ENCODE results near the gene MERTK. TPM values are rescaled to one million over a fixed set of nuclear protein-coding genes. Genes with fewer than 3 reads are reported as not detected.

The MERTK gene
- total and polyA plus RNA-seq, 10 of the 15 experiments (the other 5 are each of a cell fraction or from before 2014, with no cell fraction given) = 0.13 to 30.6 (median 0.50) TPM

DNA sequence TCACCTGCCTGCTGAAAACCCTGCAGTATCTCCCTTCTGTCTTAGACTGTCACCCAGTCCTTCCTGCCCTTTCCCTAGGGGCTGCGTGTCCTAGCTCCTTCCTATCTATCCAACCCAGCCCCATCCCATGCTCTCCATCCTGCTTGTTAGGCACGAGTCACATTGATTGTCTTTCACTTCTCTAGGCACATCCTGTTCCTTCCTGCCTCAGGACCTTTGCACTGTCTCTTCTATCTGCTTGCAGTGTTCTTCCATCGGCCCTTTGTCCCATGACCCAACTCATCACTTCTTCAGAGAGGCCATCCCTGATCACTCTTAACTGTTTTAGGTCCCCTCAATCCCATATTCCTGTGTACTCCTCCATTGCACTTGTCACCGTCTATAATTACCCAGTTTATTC, 50.4 kb downstream of the MERTK start:
- CTCF ChIA-PET = no interaction called here

GRCh38 chr2:111950236-111950635, 51.8 kb downstream of the MERTK start:
- no peaks in the 10 kb centered on the region for H3K4me1 ChIP-seq (ENCODE audit: control insufficient read depth, insufficient read depth, low read length)
- ChIA-PET SMC1A (ENCODE audit: uncharacterized antibody, unreplicated experiment) (interaction anchor here (1.0 to 1.6 kb wide), 2 partner anchors 43 to 49 kb away, joined by 3 to 4 read pairs; no protein-coding TSS in a partner anchor), CTCF (no interaction called here), POLR2A (no interaction called here), RAD21 (ENCODE audit: unreplicated experiment) (no interaction called here)
- no peaks in the 10 kb centered on the region for H3K36me3 ChIP-seq (ENCODE audit: control insufficient read depth in 2 of 2, insufficient read depth in 2 of 2, low read length in 1 of 2)
- in situ Hi-C loops (cut with MboI) = no loop called here
- FAIRE-seq = no peak
- no TSS peak for BruUV-seq (replicated peaks)
- H3K4me2 ChIP-seq (ENCODE audit: control insufficient read depth, insufficient read depth) = no peak overlapping the region
- no peaks in the 10 kb centered on the region; a peak in 1 of 4 replicates for H3K27me3 ChIP-seq (replicated peaks in 1 of 2; ENCODE audit: control insufficient read depth in 2 of 2, insufficient read depth in 2 of 2, low read length in 1 of 2)
- ATAC-seq = no peak
- no peaks in the 10 kb centered on the region for H3K79me2 ChIP-seq (ENCODE audit: control insufficient read depth, insufficient read depth, low read length)
- no peaks in the 10 kb centered on the region for H3K9me3 ChIP-seq (replicated peaks; ENCODE audit: control insufficient read depth, insufficient read depth, low read length)
- H2AFZ ChIP-seq (ENCODE audit: control insufficient read depth, low read depth, low read length) = no peak overlapping the region
- 76% methylated on average over 1 of the region's 1 CpG for WGBS (ENCODE audit: insufficient coverage, insufficient replicate concordance, low lambda C conversion rate, missing lambda C conversion rate)
- intact Hi-C loops (cut with micrococcal nuclease; ENCODE audit: unreplicated experiment) = loop anchor here (10.0 kb wide), 1 partner anchor 95 kb away; no protein-coding TSS in a partner anchor
- no peak overlapping the region for H3K27ac ChIP-seq (ENCODE audit: control insufficient read depth, insufficient read depth)
- H4K20me1 ChIP-seq (ENCODE audit: control insufficient read depth, insufficient read depth) = no peaks in the 10 kb centered on the region
- no peak overlapping the region for H3K4me3 ChIP-seq
- DNase-seq (ENCODE audit: low read depth, low spot score) = no peak
- no peak overlapping the region for H3K9ac ChIP-seq (ENCODE audit: control insufficient read depth, insufficient read depth, low read length)
- TF ChIP-seq HDGF (IDR thresholded peaks at IDR 0.05) = no peak
- no peak for TF ChIP-seq SIX5 (IDR thresholded peaks at IDR 0.05; ENCODE audit: low read depth, low read length, severe bottlenecking)
- TF ChIP-seq, protein P1, sequence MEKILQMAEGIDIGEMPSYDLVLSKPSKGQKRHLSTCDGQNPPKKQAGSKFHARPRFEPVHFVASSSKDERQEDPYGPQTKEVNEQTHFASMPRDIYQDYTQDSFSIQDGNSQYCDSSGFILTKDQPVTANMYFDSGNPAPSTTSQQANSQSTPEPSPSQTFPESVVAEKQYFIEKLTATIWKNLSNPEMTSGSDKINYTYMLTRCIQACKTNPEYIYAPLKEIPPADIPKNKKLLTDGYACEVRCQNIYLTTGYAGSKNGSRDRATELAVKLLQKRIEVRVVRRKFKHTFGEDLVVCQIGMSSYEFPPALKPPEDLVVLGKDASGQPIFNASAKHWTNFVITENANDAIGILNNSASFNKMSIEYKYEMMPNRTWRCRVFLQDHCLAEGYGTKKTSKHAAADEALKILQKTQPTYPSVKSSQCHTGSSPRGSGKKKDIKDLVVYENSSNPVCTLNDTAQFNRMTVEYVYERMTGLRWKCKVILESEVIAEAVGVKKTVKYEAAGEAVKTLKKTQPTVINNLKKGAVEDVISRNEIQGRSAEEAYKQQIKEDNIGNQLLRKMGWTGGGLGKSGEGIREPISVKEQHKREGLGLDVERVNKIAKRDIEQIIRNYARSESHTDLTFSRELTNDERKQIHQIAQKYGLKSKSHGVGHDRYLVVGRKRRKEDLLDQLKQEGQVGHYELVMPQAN (conservative IDR thresholded peaks at IDR 0.05) = no peak
- no peak for TF ChIP-seq SMARCA5 (IDR thresholded peaks at IDR 0.05)
- no peak for TF ChIP-seq FOS (IDR thresholded peaks at IDR 0.05; ENCODE audit: borderline replicate concordance, extremely low read depth, insufficient read length)
- TF ChIP-seq LARP7 (IDR thresholded peaks at IDR 0.05) = no peak
- no peak for TF ChIP-seq RELA (IDR thresholded peaks at IDR 0.05; ENCODE audit: borderline replicate concordance, partially characterized antibody)
- no peak for TF ChIP-seq POLR2AphosphoS2 (IDR thresholded peaks at IDR 0.05; ENCODE audit: low read depth, low read length)
- TF ChIP-seq SUZ12 (IDR thresholded peaks at IDR 0.05; ENCODE audit: unreplicated experiment) = no peak
- no peak for TF ChIP-seq NR2C2 (IDR thresholded peaks at IDR 0.05; ENCODE audit: borderline replicate concordance, control insufficient read depth, insufficient read length, low read depth)
- TF ChIP-seq IKZF1 (conservative IDR thresholded peaks at IDR 0.05) = no peak
- TF ChIP-seq, protein P2, sequence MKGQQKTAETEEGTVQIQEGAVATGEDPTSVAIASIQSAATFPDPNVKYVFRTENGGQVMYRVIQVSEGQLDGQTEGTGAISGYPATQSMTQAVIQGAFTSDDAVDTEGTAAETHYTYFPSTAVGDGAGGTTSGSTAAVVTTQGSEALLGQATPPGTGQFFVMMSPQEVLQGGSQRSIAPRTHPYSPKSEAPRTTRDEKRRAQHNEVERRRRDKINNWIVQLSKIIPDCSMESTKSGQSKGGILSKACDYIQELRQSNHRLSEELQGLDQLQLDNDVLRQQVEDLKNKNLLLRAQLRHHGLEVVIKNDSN (IDR thresholded peaks at IDR 0.05; ENCODE audit: borderline replicate concordance, extremely low read length, insufficient read depth, low read depth, low read length) = no peak
- no peak for TF ChIP-seq EP300 (IDR thresholded peaks at IDR 0.05; ENCODE audit: borderline replicate concordance in 1 of 2, control insufficient read depth in 1 of 2, low read depth in 2 of 2, low read length in 2 of 2)
- TF ChIP-seq ASH2L (IDR thresholded peaks at IDR 0.05; ENCODE audit: borderline replicate concordance, low read depth) = no peak

More for the DNA sequence above, 50.4 kb downstream of the MERTK start:
- Histone ChIP-seq H2AFZ (ENCODE audit: control insufficient read depth, low read depth, low read length) (no peak overlapping the region), H3K4me3 (no peak overlapping the region), H3K9ac (ENCODE audit: control insufficient read depth, insufficient read depth, low read length) (no peak overlapping the region), H4K20me1 (ENCODE audit: control insufficient read depth, insufficient read depth) (no peaks in the 10 kb centered on the region), H3K4me2 (ENCODE audit: control insufficient read depth, insufficient read depth) (no peak overlapping the region), H3K36me3 (ENCODE audit: control insufficient read depth in 2 of 2, insufficient read depth in 2 of 2, low read length in 1 of 2) (no peaks in the 10 kb centered on the region), H3K79me2 (ENCODE audit: control insufficient read depth, insufficient read depth, low read length) (no peaks in the 10 kb centered on the region), H3K4me1 (ENCODE audit: control insufficient read depth, insufficient read depth, low read length) (no peaks in the 10 kb centered on the region), H3K27me3 (replicated peaks in 1 of 2; ENCODE audit: control insufficient read depth in 2 of 2, insufficient read depth in 2 of 2, low read length in 1 of 2) (no peaks in the 10 kb centered on the region; a peak in 1 of 4 replicates), H3K27ac (ENCODE audit: control insufficient read depth, insufficient read depth) (no peak overlapping the region), H3K9me3 (replicated peaks; ENCODE audit: control insufficient read depth, insufficient read depth, low read length) (no peaks in the 10 kb centered on the region)
- no peak for DNase-seq (ENCODE audit: low read depth, low spot score)
- WGBS (ENCODE audit: insufficient coverage, insufficient replicate concordance, low lambda C conversion rate, missing lambda C conversion rate) = 61% methylated on average over 4 of the region's 4 CpGs
- ATAC-seq = no peak
- no peak for FAIRE-seq
- ChIA-PET SMC1A (ENCODE audit: uncharacterized antibody, unreplicated experiment) (interaction anchor here (1.6 kb wide), 1 partner anchor 48 kb away, joined by 4 read pairs; no protein-coding TSS in a partner anchor), RAD21 (ENCODE audit: unreplicated experiment) (no interaction called here), POLR2A (no interaction called here)
- in situ Hi-C loops (cut with MboI) (no loop called here), intact Hi-C loops (cut with micrococcal nuclease; ENCODE audit: unreplicated experiment) (no loop called here)
- BruUV-seq (replicated peaks) = no TSS peak
- TF ChIP-seq ETV6 (conservative IDR thresholded peaks at IDR 0.05 in 1 of 2, IDR thresholded peaks at IDR 0.05 in 1 of 2; ENCODE audit: borderline replicate concordance in 1 of 2, low read depth in 1 of 2) (no peak), ZNF622 (IDR thresholded peaks at IDR 0.05) (no peak)

All from GM12878 (cell line).